Hypothalamus (tissue), 51 donors: Measurements from ENCODE around the gene UGT1A7.

Experiments used
- DNase-seq, 51 donors: peaks; one replicate each; lab custom pipeline; 2025; lab: John Stamatoyannopoulos, UW

The UGT1A7 gene

DNA sequence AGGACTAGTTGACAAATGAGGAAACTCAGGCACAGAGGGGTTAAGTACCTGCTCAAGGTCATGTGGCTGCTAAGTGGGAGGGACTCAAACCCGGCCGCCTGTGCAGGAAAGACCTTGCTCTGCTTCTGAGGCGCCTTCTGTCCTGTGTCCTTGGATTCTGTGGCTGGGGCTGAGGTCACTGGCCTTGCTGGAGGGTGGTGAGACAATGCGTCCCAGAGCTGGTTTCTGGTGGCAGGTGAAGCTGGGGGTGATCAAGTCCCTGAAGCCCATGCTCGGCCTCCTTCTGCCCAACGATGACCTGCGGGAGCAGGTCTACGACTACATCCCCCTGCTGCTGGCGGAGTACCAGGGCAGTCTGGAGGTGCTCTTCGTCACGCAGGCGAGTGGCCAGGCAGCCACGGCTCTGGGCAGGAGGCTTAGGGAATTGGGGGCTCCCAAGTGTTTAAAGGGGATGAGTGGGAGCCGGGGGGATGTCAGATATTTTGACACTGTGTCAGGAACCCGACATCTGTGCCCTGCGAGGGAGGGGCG lies 112.5 kb downstream of the UGT1A7 start:
- DNase-seq = no peak

- no peak for DNase-seq
Observed at GRCh38 chr2:233795735-233796171, 114.1 kb downstream of the UGT1A7 start.

DNA sequence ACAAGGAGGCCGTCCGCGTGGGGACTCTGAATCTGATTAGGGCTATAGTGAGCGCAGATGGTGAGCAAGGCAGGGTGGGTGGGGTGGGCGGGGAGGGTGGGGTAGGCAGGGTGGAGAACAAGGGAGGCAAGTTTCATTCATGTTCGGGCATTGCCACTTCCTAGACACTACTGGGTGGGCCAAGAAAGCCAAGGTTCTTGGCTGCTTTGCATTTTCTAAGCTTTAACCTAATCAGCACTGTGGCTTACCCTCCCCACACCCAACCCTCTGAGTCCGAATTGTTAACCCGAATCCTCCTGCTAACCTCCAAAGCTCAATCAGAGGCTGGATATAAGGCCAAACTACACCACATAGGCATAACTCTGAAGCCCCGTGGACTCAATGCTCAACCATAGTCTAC lies 114.6 kb downstream of the UGT1A7 start:
- DNase-seq = no peak

GRCh38 chr2:233798335-233799086 lies 116.8 kb downstream of the UGT1A7 start:
- no peak for DNase-seq

DNA sequence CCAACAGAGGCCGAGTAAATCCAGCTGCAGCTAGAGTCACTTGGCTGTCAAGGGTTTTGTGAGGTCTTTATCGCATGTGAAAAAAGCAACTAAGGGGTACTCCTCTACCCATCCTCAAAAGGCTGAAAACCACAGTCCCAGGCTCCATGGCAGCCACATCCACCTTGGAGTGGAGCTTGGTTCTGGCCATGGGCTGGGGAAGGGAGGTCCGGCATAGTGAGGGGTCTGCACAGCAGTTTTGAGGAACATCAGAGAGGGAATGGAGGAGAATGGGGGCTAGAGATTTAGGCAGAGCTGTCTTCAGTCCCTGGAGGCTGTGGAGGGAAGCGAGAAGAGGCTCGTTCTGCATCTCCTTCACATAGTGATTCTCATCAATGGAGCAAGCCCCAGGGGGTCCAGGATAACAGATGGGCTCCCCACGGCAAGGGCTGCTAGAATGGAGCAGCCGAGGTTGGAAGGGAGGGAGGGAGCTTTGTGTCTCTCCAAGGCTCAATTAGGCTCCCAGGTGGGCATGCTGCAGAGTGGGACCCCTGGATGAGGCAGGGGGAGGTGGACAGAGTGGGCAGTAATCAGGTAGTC lies 117.5 kb downstream of the UGT1A7 start:
- DNase-seq = no peak

DNA sequence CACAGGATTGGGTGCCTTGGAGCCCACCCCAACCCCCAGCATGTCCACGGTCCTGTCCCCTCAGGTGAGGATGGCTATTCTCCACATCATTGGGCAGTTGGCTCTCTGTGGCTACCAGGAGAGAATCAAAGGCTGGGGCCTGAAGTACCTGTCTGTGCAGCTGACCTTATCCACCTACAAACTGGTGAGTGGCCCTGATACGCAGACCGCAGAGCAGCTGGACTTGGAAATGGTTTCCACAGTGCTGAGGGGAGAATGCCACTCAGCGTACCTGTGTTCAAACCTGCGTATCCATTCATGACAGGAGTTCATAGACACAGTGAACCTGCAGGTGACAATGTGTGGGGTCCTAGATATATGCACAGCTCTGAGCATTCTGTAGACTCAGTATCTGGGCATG lies 118.0 kb downstream of the UGT1A7 start:
- DNase-seq = no peak

GRCh38 chr2:233800208-233800607 lies 118.5 kb downstream of the UGT1A7 start:
- no peak for DNase-seq

GRCh38 chr2:233801357-233802131 lies 119.8 kb downstream of the UGT1A7 start:
- DNase-seq = peak in 2 of 51 donors; percentile 7 to 21

GRCh38 chr2:233802132-233802815 lies 120.6 kb downstream of the UGT1A7 start:
- no peak for DNase-seq

DNA sequence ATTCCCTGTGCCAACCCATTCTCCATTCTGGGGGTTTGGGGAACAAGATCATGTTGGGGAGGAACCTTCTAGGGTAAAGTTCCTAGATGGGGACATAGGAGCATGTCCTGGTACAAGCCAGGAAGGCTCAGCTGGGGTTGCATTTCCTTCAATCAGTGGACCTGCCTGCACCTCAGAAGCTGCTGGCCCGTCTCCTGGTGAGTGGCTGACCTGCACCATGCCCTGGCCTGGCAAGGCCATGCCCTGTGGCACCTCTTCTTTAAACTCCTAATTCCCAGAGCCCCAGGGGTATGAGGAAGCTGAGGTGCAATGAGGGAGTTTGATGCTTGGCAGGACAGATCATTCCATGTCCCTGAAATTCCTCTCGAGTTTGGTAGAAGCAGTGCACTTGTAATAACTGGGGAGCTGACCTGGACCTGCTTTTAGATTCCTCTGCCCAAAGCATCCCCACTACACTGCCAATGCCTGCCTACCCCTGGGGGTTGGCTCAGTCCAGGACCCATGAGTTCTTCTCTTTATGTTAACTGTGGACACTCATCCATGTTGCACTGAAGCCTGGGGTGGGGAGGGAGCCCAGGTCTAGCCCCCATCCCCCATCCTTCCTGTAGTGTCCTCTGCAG lies 121.7 kb downstream of the UGT1A7 start:
- no peak for DNase-seq

DNA sequence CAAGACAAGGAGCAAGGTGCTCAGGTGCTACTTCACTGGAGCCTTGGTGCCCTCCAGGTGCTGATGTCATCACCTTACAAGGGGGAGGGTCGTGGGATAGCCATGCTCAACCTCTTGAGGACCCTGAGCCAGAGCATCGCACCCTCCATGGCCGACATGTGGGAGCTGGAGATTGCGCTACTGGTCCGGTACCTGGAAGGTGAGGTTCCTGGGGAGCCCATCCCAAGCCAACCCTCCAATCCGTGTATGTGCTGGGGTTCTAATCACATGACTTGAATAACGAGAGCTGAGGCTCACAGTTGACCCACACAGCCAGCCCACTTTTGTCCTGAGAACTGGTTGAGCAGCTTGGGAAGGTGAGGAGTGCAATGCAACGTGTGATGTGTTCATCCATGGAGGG lies 122.3 kb downstream of the UGT1A7 start:
- no peak for DNase-seq

DNA sequence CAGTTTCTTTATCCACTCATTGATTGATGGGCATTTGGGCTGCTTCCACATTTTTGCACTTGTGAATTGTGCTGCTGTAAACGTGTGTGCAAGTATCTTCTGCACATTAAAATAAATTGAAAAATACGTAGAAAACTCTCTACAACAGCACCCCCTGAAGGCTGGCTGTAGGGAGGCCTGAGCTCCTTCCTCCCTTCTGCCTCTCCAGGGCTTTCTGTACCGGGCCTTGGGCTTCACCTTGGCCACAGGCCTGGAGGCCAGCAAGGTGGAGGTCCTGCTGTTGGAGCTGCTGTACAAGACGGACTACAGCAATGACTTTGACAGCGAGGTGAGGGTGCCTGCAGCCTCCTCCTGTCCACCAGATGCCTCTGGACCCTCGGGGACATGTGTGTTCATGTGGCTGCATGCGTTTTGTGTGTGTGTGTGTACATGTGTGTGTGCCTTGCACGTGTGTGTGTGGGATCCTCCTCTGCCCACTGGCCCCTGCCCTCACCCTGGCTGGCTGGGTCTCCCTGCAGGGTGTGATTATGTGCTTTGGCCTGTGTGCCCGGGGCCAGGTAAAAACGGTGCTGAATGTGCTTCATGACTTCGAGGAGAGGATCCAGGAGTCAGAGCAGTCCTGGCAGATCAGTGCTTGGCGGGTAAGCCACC lies 125.6 kb downstream of the UGT1A7 start:
- no peak for DNase-seq

DNA sequence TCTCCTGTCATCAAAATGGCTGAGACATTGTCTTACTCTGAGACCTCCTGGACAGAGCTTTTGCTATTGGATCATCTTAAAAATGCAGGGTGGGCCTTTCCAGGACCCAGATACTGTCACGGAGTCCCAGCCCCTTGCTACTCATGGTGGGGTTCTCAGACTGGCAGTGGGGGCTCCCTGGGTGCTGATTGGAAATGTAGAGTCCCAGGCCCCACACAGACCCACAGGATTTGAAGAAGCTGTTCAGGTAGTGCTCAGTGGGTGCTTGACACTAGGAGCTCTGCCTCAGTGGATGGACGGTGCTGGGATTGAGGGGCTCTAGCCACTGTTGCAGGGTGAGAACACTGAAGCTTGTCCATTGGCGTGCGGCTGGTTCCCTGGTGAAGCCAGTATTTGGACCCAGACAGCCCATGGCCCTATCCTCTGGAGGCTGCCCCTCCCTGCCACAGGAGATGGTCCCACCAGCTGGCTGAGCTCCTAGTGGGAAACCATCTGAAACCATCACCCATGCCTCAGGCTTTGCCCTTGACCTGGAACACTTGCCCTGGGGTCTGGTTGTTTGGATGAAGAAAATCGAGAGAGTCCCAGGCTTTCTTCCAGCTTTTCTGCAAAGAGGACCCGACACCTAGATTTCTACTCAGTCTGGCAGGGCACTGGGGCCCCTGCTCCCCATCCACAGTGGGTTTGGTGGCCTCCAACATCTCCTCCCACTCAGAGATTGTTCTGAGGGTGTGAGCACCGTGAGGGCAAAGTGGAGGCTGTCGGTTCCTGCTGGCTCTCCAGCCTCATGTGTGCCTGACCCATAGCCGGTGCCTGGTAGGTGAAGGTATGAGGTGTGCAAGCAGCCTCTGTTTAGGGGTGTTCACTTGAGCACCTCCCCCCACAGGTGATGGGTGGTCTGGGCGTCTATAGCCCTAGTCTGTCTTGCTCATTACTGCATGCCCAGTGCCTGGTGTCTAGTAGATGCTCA lies 126.5 kb downstream of the UGT1A7 start:
- DNase-seq = no peak

DNA sequence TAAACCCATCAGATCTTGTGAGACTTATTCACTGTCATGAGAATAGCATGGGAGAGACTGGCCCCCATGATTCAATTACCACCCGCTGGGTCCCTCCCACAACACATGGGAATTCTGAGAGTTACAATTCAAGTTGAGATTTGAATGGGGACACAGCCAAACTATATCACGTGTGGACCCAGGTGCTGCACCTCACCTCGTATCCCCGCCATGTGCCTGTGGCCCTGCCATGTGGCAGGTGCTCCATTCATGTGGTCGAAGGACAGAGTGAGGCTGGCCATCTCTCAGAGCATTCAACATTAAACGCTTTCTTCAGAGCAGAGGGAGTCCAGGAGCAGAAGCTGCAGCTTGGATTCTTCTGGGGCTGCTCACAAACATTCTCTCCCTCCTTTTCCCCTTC lies 128.7 kb downstream of the UGT1A7 start:
- DNase-seq = no peak

DNA sequence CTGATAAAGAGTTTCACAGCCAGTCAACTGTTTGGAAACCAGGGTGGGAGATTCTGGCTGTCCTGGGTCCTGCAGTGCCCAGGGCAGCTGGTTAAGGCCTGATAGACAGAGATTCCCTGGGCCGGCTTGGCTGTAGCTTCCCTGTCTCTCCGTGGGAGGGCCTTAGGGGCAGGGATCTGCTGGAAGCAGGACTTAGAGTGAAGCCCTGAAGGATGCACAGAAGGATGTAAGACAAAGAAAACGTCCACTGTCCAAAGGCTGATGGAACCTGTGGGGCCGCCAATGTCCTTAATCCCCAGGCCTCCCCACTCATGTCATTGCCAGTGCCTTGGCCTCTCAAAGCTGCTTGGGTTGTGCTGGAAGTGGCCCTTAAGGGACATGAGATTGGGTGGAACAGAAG lies 129.4 kb downstream of the UGT1A7 start:
- no peak for DNase-seq

GRCh38 chr2:233811732-233812131 lies 130.0 kb downstream of the UGT1A7 start:
- DNase-seq = no peak

DNA sequence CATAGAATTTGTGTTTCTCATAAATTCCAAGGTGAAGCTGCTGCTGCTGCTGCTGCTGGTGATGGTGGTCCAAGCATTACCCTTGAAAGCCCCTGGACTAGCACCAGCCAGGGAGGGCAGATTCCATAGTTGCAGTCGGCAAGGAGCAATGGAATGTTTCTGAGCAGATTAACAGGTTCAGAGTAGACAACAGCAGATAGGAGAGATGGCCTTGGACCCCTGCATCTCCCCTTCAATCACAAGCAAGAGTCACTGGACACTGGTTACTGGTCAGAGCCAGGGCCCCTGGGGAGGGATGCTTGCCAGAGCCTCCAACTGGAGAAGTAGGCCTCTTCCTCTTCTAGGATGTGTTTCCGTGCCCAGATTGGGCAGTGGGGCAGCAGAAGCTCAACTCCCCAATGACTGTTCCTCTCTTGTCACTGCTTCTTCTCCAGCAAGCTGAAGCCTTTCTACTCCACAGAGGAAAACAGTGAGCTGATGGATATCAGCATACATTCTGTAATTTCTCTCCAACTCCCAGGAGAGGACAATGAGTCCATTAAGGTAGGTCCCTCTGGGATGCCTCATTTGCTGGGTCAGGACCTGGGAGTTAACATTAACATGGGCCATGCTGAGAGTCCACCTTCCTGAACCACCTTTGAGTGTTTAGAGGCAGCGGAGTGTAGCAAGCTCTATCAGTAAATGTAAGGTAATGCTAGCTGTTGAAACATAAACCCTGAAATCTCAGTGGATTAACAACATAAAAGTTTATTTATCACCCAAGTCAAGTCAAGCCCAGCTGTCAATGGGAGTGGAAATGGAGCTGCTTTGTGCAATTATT lies 131.7 kb downstream of the UGT1A7 start:
- no peak for DNase-seq
